Tibial nerve (tissue), 4 donors: ENCODE measurements around the gene IGF2BP1. TPM values are rescaled to one million over a fixed set of nuclear protein-coding genes. Genes with fewer than 3 reads are reported as not detected.
"Not testable (repeated sequence)": the region's sequence is repeated elsewhere in the genome, so short reads cannot be mapped to it uniquely, and the experiment has no call there.

ENCODE experiments used
- DNase-seq, 2 donors: peaks; one replicate each; pipeline ENCODE4 v3.0.0-alpha.2; 2019; ENCODE audit warnings: low spot score in 2 of 2
- H3K27ac ChIP-seq, 4 donors: fragments of 200-600 bp; sonication (generic) in 3 of 4; one replicate each; pipeline ENCODE4 v1.5.1; 2017 to 2019; ENCODE audit warnings: mild to moderate bottlenecking in 1 of 4
- H3K27me3 ChIP-seq, 2 donors: fragments of 200-600 bp; sonication (generic) in 1 of 2; one replicate each; pipeline versions ENCODE4 v1.5.1 to v1.6.0; 2017 to 2019
- H3K36me3 ChIP-seq, 3 donors: fragments of 200-600 bp; sonication (generic); one replicate each; pipeline ENCODE4 v1.5.1; 2018 to 2019
- H3K4me1 ChIP-seq, 4 donors: fragments of 200-600 bp; sonication (generic) in 3 of 4; one replicate each; pipeline ENCODE4 v1.5.1; 2017 to 2019
- H3K4me3 ChIP-seq, 4 donors: fragments of 200-600 bp; sonication (generic) in 3 of 4; one replicate each; pipeline ENCODE4 v1.5.1; 2017 to 2019; ENCODE audit warnings: mild to moderate bottlenecking in 1 of 4, moderate library complexity in 1 of 4
- H3K9me3 ChIP-seq, 4 donors: fragments of 200-600 bp; sonication (generic) in 3 of 4; one replicate each; pipeline ENCODE4 v1.5.1; 2017 to 2019
- EP300 ChIP-seq, 2 donors: sonication (generic); formaldehyde crosslinking; IDR thresholded peaks; one replicate each; pipeline ENCODE4 v1.6.1; 2017; ENCODE audit warnings: antibody characterized with exemption in 2 of 2, mild to moderate bottlenecking in 1 of 2
- POLR2A ChIP-seq, 2 donors: fragments of 450-650 bp; IDR thresholded peaks; one replicate each; pipeline ENCODE4 v1.6.1; 2017; ENCODE audit warnings: antibody characterized with exemption in 2 of 2, mild to moderate bottlenecking in 2 of 2, moderate library complexity in 2 of 2
- WGBS, 2 donors: methylation state at CpG; one replicate each; pipeline ENCODE4 v1.1.5; 2018; 5-methylcytosine and 5-hydroxymethylcytosine counted together
- small RNA-seq: library from RNA; depleted of rRNA; stranded (forward); fragments of <200 nt; gene quantifications from one replicate; pipeline ENCODE3, GENCODE V24; 2016
- total RNA-seq, 4 donors: library from RNA; depleted of rRNA; stranded (reverse); fragments of >200 nt; gene quantifications; one replicate each; pipeline ENCODE4 v1.1.0, GENCODE V29; 2016
- TF ChIP-seq, protein P1 (sequence below), 5 experiments: fragments of 200-600 bp in 3 of 5; fragments of 450-650 bp in 2 of 5; sonication (generic) in 3 of 5; IDR thresholded peaks; one replicate each; pipeline ENCODE4 v1.5.1; 2016 to 2019; ENCODE audit warnings: antibody characterized with exemption in 5 of 5, mild to moderate bottlenecking in 3 of 5, moderate library complexity in 2 of 5

Gene IGF2BP1
- total RNA-seq, 4 donors from 2014 or later: not detected

DNA sequence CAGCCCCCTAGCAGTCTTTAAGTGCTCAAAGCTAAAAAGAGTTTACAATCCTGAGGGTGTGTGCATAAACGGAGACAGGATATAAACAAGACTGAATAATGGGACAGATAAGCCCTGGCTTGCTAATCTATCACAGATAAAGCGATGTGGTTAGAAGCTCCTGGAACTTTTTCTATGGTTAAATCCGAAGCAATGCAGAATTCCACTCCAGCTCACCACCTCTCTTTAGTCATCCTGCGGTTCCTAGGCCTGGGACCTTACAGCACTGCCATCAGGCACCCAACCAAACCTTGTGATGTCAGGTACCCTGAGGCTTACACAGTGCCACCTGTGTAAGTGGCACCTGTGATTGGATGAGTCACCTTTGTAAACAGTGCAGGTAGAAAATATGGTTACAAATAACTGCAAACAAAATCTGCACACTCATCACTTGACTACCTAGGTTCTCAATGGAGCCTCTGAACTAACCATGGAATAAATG is 103.9 kb downstream of the IGF2BP1 start:
- H3K27me3 ChIP-seq: peaks cover 0 to 10% of the 10 kb centered on the region in 2 donors
- no peaks in the 10 kb centered on the region for H3K36me3 ChIP-seq
- no peak overlapping the region for H3K27ac ChIP-seq
- no peaks in the 10 kb centered on the region for H3K9me3 ChIP-seq
- no peak for DNase-seq
- no peak for TF ChIP-seq POLR2A (IDR thresholded peaks at IDR 0.05)
- H3K4me1 ChIP-seq: no peaks in the 10 kb centered on the region
- 78 to 81% methylated on average over 4 of the region's 4 CpGs for WGBS, 2 donors
- no peak overlapping the region for H3K4me3 ChIP-seq

DNA sequence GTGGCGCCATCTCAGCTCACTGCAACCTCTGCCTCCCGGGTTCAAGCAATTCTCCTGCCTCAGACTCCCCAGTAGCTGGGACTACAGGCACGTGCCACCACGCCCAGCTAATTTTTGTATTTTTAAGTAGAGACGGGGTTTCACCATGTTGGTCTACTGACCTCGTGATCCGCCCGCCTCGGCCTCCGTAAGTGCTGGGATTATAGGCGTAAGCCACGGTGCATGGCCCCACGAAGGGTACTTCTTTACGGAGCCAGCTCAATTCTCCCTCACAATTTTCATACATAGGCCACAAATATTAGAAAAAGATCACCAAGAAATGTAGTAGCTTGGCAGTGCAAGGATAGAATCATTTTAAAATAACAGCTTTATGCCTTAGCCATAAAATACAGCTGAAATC is 106.2 kb downstream of the IGF2BP1 start:
- not testable (repeated sequence) for DNase-seq

DNA sequence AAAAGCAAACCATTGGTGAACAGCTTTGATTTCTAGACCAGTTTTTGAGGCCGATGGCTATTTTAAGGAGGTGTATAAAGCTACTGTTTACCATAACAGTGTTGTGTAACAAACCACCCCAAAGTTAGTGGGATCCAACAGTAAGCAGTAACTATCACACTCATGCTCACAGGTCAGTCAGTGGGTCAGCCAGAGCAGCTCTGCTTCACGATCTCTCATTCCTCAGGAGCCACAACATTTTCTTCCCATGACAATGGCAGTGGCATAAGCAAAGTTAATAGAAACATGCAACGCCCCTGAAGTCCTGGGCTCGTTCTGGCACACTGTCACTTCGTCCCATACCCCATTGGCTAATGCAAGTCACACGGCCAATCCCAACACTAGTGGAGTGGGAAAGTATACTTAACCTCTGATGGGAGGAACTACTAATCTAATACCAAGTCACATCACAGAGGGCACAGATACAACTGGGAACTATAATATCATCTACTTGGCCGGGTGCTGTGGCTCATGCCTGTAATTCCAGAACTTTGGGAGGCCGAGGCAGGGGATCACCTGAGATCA is 107.4 kb downstream of the IGF2BP1 start:
- Histone ChIP-seq H3K36me3 (no peaks in the 10 kb centered on the region), H3K9me3 (no peaks in the 10 kb centered on the region), H3K27me3 (peaks cover 0 to under 1% of the 10 kb centered on the region in 2 donors), H3K27ac (no peak overlapping the region), H3K4me3 (no peak overlapping the region), H3K4me1 (no peaks in the 10 kb centered on the region)
- TF ChIP-seq POLR2A (IDR thresholded peaks at IDR 0.05) (no peak), EP300 (IDR thresholded peaks at IDR 0.05) (no peak)
- TF ChIP-seq, protein P1, sequence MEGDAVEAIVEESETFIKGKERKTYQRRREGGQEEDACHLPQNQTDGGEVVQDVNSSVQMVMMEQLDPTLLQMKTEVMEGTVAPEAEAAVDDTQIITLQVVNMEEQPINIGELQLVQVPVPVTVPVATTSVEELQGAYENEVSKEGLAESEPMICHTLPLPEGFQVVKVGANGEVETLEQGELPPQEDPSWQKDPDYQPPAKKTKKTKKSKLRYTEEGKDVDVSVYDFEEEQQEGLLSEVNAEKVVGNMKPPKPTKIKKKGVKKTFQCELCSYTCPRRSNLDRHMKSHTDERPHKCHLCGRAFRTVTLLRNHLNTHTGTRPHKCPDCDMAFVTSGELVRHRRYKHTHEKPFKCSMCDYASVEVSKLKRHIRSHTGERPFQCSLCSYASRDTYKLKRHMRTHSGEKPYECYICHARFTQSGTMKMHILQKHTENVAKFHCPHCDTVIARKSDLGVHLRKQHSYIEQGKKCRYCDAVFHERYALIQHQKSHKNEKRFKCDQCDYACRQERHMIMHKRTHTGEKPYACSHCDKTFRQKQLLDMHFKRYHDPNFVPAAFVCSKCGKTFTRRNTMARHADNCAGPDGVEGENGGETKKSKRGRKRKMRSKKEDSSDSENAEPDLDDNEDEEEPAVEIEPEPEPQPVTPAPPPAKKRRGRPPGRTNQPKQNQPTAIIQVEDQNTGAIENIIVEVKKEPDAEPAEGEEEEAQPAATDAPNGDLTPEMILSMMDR (IDR thresholded peaks at IDR 0.05): no peak
- DNase-seq: no peak
- 70 to 78% methylated on average over 8 of the region's 8 CpGs for WGBS, 2 donors

More for the DNA sequence above, 106.2 kb downstream of the IGF2BP1 start:
- H3K27me3 ChIP-seq, H3K4me3 ChIP-seq, H3K27ac ChIP-seq, H3K4me1 ChIP-seq, H3K36me3 ChIP-seq, H3K9me3 ChIP-seq: not testable (repeated sequence)
- WGBS, 2 donors: 93 to 98% methylated on average over 14 of the region's 14 CpGs

Small RNAs within 50 kb of the gene (small RNA-seq; reads per million reads assigned to genes)
- gene RF00017 (not detected), gene RF01210 (not detected), gene RNU1-42P (0.47 reads per million), gene RNU6-826P (not detected)

Other genes starting within 250 kb of the IGF2BP1 start
- 1 to 10 TPM in 2 of 4 donors, under 1 TPM in 2; 0.21 to 4.8 (median 0.99) TPM for gene TTLL6, start 180.2 kb upstream of the IGF2BP1 start, total RNA-seq
- 100 to 1,000 TPM; 167 to 302 (median 232) TPM for gene CALCOCO2, start 166.3 kb upstream of the IGF2BP1 start, total RNA-seq
- gene ATP5MC1, start 104.6 kb upstream of the IGF2BP1 start, total RNA-seq: 100 to 1,000 TPM in 1 of 4 donors, 10 to 100 TPM in 3; 71.4 to 103 (median 89.7) TPM
- 10 to 100 TPM; 51.0 to 63.8 (median 56.8) TPM for gene UBE2Z, start 89.0 kb upstream of the IGF2BP1 start, total RNA-seq
- gene SNF8, start 52.5 kb upstream of the IGF2BP1 start, total RNA-seq: 100 to 1,000 TPM in 1 of 4 donors, 10 to 100 TPM in 3; 36.9 to 107 (median 75.6) TPM
- not detected for gene GIP, start 28.8 kb upstream of the IGF2BP1 start, total RNA-seq
- gene B4GALNT2, start 135.4 kb downstream of the IGF2BP1 start, total RNA-seq: not detected
- gene GNGT2, start 213.2 kb downstream of the IGF2BP1 start, total RNA-seq: 1 to 10 TPM in 1 of 4 donors, not detected in 3; 1.2 TPM
- 10 to 100 TPM in 3 of 4 donors, 1 to 10 TPM in 1; 9.6 to 14.4 (median 12.0) TPM for gene ABI3, start 213.3 kb downstream of the IGF2BP1 start, total RNA-seq
- 1 to 10 TPM in 1 of 4 donors, under 1 TPM in 2, not detected in 1; 0.21 to 1.3 (median 0.98) TPM for gene PHOSPHO1, start 233.4 kb downstream of the IGF2BP1 start, total RNA-seq